ENCODE measurements around the gene YES1.

GRCh38 chr18:680392-680791, 131.7 kb downstream of the YES1 start:
- TF ChIP-seq EZH2phosphoT487 (IDR thresholded peaks at IDR 0.05): no peak
- TF ChIP-seq EZH2 (IDR thresholded peaks at IDR 0.05): no peak
